Right lobe of liver (tissue), 6 donors: ENCODE measurements around the gene SSTR3. TPM values are rescaled to one million over a fixed set of nuclear protein-coding genes. Genes with fewer than 3 reads are reported as not detected.

Experiments used
- ATAC-seq, 4 donors: fragments of 200-7000 bp; cut with Tn5 transposase; one replicate each; pipeline ENCODE4 v1.9.1; 2020; ENCODE audit warnings: mild to moderate bottlenecking in 4 of 4, moderate library complexity in 4 of 4
- DNase-seq, 3 donors: peaks; one replicate each; pipeline ENCODE4 v3.0.0-alpha.2; 2020
- H3K27ac ChIP-seq, 3 donors: fragments of 200-600 bp; one replicate each; pipeline ENCODE4 v1.8.0; 2022
- H3K27me3 ChIP-seq, 2 donors: fragments of 200-600 bp; one replicate each; pipeline ENCODE4 v1.8.0; 2022
- H3K36me3 ChIP-seq, 4 donors: fragments of 200-600 bp; sonication (generic) in 1 of 4; one replicate each; pipeline versions ENCODE4 v1.5.1 to v1.8.0; 2017 to 2022; ENCODE audit warnings: control low read depth in 1 of 4
- H3K4me1 ChIP-seq, 4 donors: fragments of 200-600 bp; sonication (generic) in 1 of 4; one replicate each; pipeline versions ENCODE4 v1.5.1 to v1.8.0; 2017 to 2022; ENCODE audit warnings: control low read depth in 1 of 4
- H3K4me3 ChIP-seq, 3 donors: fragments of 200-600 bp; one replicate each; pipeline ENCODE4 v1.8.0; 2022
- H3K9me3 ChIP-seq, 4 donors: fragments of 200-600 bp; sonication (generic) in 1 of 4; one replicate each; pipeline versions ENCODE4 v1.5.1 to v1.8.0; 2017 to 2022; ENCODE audit warnings: control low read depth in 1 of 4
- POLR2A ChIP-seq: fragments of 450-650 bp; IDR thresholded peaks from one replicate; pipeline ENCODE4 v1.6.1; 2017; ENCODE audit warnings: antibody characterized with exemption, mild to moderate bottlenecking
- WGBS: methylation state at CpG from one replicate; pipeline ENCODE4 v1.1.6; 2018; ENCODE audit warnings: low coverage, low lambda C conversion rate; ENCODE audit not compliant: insufficient coverage; ENCODE audit errors: missing lambda C conversion rate; 5-methylcytosine and 5-hydroxymethylcytosine counted together
- intact Hi-C, 2 donors: fragments of 100-400 bp; cut with DNase I; formaldehyde crosslinking; loops; one replicate each; pipeline versions ENCODE4 v1.11.2 to v1.14.1; 2022
- total RNA-seq, 6 experiments: library from RNA; depleted of rRNA in 2 of 6; stranded (reverse); fragments of >200 nt in 2 of 6; fragmentation: NEBNext Ultra II Directional in 3 of 6; extraction: Animal tissue kit (Norgen Biotek cat#: 25700) in 3 of 6; gene quantifications; one replicate each; pipeline versions ENCODE4 v1.1.0 to v1.2.4, GENCODE V29; 2016 to 2023
- TF ChIP-seq, protein P1 (sequence below), 4 donors: fragments of 200-600 bp in 3 of 4; fragments of 450-650 bp in 1 of 4; IDR thresholded peaks; one replicate each; pipeline versions ENCODE4 v1.5.1 to v1.8.0; 2016 to 2022; ENCODE audit warnings: antibody characterized with exemption in 4 of 4, mild to moderate bottlenecking in 2 of 4
- donor health status: DM: no; HTN: yes; CAD: no.
- donor health status: DM: no; HTN: no; CAD: no.
- donor health status: DM: no; HTN: no; CAD: no.
- donor health status: DM: no; HTN: yes; CAD: no.
- donor health status: DM: no; HTN: yes; CAD: no.

Gene SSTR3
- total RNA-seq, 6 experiments from 2014 or later: not detected

DNA sequence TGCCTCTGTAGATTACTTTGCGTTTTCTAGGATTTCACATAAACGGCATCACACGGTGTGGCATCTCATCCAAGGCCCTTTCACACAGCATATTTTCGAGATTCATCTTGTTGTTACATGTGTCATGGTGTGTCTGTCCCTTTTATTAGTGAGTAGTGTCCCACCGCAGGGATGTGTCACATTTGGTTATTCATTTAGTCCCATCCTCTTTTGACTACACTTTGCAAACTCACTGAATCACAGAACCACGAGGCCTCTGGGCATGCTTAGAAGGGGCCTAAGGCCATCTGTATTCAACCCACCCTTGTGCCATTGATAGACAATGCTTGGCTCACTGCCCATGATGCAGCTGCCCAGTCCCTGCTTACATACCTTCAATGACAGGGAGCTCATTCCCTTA is 36.0 kb upstream of the SSTR3 start:
- Histone ChIP-seq H3K27me3 (no peaks in the 10 kb centered on the region), H3K4me1 (no peaks in the 10 kb centered on the region), H3K27ac (no peak overlapping the region), H3K9me3 (no peaks in the 10 kb centered on the region), H3K36me3 (no peaks in the 10 kb centered on the region), H3K4me3 (no peak overlapping the region)
- intact Hi-C loops: no loop called here
- DNase-seq (no peak), ATAC-seq (no peak)
- TF ChIP-seq POLR2A: no peak
- TF ChIP-seq, protein P1, sequence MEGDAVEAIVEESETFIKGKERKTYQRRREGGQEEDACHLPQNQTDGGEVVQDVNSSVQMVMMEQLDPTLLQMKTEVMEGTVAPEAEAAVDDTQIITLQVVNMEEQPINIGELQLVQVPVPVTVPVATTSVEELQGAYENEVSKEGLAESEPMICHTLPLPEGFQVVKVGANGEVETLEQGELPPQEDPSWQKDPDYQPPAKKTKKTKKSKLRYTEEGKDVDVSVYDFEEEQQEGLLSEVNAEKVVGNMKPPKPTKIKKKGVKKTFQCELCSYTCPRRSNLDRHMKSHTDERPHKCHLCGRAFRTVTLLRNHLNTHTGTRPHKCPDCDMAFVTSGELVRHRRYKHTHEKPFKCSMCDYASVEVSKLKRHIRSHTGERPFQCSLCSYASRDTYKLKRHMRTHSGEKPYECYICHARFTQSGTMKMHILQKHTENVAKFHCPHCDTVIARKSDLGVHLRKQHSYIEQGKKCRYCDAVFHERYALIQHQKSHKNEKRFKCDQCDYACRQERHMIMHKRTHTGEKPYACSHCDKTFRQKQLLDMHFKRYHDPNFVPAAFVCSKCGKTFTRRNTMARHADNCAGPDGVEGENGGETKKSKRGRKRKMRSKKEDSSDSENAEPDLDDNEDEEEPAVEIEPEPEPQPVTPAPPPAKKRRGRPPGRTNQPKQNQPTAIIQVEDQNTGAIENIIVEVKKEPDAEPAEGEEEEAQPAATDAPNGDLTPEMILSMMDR (IDR thresholded peaks at IDR 0.05): no peak
- 48% methylated on average over 6 of the region's 6 CpGs for WGBS

DNA sequence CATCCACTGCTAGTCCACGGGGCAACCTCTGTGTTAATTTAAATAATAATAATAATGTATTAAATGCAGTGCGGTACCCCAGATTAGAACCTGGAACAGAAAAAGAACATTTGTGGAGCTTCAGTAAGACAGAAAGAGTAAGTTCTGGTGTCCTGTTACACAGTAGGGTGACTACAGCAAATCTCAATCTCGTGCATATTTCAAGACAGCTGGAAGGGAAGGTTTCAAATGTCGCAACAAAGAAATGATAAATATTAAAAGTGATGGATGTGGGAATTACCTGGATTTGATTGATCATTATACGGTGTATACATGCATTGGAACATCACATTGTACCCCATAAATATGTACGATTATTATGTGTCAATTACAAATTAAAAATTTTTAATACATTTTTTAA is 33.5 kb upstream of the SSTR3 start:
- intact Hi-C loops: no loop called here
- no peak overlapping the region for H3K4me3 ChIP-seq
- H3K27ac ChIP-seq: no peak overlapping the region

DNA sequence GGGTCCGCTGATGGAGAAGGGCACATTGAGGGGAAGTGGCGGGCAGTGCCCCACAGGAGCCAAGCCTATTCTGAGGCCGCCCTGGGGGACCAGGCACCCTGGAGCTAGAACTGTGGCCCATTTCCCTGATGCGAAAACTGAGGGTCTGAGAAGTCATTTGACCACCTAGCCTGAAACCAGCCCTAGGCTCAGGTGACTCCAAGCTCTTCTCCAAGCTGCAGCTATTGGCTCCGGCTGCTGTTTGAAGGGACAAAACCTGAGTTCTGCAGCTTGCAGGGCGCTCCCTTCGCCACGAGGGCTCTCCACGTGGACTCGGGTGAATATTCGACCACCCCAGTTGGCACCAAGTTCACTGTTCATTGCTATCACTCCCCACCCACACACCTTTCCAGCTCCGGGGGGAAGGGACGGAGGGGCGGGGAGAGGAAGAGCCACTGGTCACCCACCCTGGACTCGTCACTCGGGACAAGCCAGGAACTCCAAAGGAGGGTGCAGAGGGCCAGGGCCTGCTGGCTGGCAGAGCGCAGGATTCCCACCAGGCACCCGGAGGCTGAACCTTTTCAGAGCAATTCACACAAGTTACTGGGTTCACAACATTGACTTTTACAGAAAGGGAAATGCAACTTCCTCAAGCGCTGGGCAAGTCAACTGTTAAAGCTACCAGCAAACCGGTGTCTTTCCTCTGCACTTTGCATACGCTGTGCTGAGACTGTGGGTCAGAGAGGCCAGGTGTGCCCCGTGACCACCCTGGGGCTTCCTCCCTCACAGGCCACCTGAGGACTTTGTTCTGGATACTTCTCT is 32.8 kb upstream of the SSTR3 start:
- TF ChIP-seq, protein P1 (IDR thresholded peaks at IDR 0.05): no peak
- TF ChIP-seq POLR2A: no peak
- H3K36me3 ChIP-seq: no peaks in the 10 kb centered on the region
- no peaks in the 10 kb centered on the region for H3K27me3 ChIP-seq
- DNase-seq (peak in 2 of 3 donors; percentile 23 to 43), ATAC-seq (peak in 2 of 4 donors; percentile 8 to 9)
- H3K9me3 ChIP-seq: no peaks in the 10 kb centered on the region
- no peak overlapping the region for H3K4me3 ChIP-seq
- WGBS: 55% methylated on average over 17 of the region's 22 CpGs
- H3K27ac ChIP-seq: peak overlapping the region in 1 of 3 donors; percentile 37
- intact Hi-C loops: no loop called here
- H3K4me1 ChIP-seq: no peaks in the 10 kb centered on the region

More for the DNA sequence above, 33.5 kb upstream of the SSTR3 start:
- TF ChIP-seq POLR2A: no peak
- TF ChIP-seq, protein P1 (IDR thresholded peaks at IDR 0.05): no peak
- no peak for ATAC-seq
- DNase-seq: no peak
- no peaks in the 10 kb centered on the region for H3K9me3 ChIP-seq
- H3K4me1 ChIP-seq: no peaks in the 10 kb centered on the region
- no peaks in the 10 kb centered on the region for H3K36me3 ChIP-seq
- 58% methylated on average over 6 of the region's 6 CpGs for WGBS
- H3K27me3 ChIP-seq: no peaks in the 10 kb centered on the region

DNA sequence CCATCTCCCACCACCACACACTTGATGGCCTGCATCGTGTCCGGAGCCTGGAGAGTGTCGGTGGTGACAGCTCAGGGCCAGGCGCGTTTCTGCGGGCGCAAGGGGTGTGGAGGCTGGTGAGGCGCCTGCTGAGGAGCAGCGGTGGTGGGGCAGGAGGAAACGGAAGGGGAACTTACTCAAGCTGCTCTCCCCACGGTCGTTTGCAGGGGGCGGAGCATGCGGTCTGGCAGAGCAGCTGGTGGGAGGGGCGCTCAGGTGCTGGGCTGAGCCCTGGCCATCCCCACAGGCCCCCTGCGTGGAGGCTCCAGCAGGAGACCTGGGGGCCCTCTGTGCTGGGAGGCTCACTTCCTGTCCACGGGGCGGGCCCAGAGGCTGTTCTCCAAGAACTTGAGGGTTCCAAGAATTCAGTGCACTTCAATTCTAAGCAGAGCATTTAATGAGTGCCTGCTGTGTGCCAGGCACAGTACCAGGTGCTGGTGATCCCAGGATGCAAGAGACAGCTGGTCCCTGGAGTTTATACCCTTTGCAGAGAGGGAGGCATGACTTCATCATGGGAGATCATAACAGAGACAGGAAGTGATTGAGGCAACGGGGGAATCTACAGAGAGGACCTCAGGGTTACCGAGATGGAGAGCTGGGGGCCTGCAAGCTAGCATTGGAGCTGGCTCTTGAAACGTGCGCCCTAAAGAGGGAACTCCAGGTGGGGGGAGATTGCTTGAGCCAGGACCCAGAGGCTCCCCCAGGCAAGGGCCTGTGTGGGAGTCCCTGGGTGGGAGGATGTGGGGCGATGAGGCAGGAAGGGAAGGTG is 32.0 kb upstream of the SSTR3 start, which contains the start of gene RAC2:
Gene RAC2 (minus strand): TSS at position 156 of the 808 bp plus-strand sequence. CDS start 121 bp downstream, at position 35.
- intact Hi-C loops: no loop called here
- peak; percentile 17 for TF ChIP-seq POLR2A
- TF ChIP-seq, protein P1 (IDR thresholded peaks at IDR 0.05): no peak
- ATAC-seq: peak; percentile 70 to 79 (median 72)
- Histone ChIP-seq H3K9me3 (no peaks in the 10 kb centered on the region), H3K36me3 (no peaks in the 10 kb centered on the region), H3K4me3 (peak within 1 kb of the TSS; percentile 10 to 47 (median 17)), H3K27me3 (no peaks in the 10 kb centered on the region), H3K4me1 (no peaks in the 10 kb centered on the region), H3K27ac (peak within 1 kb of the TSS in 2 of 3 donors; percentile 40 to 67)
- WGBS: 30% methylated on average over 7 of the region's 23 CpGs
- peak; percentile 72 to 86 (median 82) for DNase-seq
